Mammary microvascular endothelial cell (primary cell): ENCODE results near the gene MCTS1. TPM values are rescaled to one million over a fixed set of nuclear protein-coding genes. Genes with fewer than 3 reads are reported as not detected.

Experiments
- total RNA-seq: library from RNA; depleted of rRNA; stranded (reverse); fragments of >200 nt; gene quantifications from 2 replicates; pipeline ENCODE4 v1.2.3, GENCODE V29; 2015

MCTS1 gene, protein sequence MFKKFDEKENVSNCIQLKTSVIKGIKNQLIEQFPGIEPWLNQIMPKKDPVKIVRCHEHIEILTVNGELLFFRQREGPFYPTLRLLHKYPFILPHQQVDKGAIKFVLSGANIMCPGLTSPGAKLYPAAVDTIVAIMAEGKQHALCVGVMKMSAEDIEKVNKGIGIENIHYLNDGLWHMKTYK
- 65.8 and 72.8 TPM in 2 replicates for total RNA-seq

DNA sequence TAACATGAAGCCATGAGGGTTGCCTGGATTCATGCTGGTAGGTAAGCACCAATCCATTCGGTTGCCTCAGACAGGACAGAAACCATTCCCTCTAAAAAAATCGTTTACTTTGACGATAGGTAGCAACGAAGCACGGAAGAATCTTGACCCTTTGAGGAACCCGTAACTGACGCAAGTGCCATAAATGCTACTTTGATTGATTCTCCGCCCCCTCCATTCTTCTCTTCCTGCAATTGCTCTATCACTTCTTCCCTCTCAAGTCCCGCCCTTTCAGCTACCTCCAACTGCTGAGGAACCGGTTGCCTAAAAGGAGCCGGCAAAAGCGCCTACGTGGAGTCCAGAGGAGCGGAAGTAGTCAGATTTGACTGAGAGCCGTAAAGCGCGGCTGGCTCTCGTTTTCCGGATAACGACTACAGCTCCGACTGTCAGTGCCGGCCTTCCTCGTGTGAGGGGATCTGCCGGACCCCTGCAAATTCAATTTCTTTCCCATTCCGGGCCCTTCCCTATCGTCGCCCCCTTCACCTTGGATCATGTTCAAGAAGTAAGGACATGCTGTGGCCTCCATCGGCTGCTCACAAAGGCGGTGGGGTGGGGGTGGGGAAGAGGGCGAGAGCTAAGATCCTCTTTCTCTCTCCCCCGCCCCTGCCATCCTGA lies at the start of gene MCTS1:
Gene MCTS1 (plus strand): TSS at position 395 of the 654 bp plus-strand sequence. CDS start 136 bp downstream, at position 531.

GRCh38 chrX:120560842-120561633 lies 42.9 kb upstream of the MCTS1 start, which contains the start of gene CUL4B:
CUL4B (minus strand) TSS chrX:120560962; CDS start chrX:120560638, 324 bp downstream.

DNA sequence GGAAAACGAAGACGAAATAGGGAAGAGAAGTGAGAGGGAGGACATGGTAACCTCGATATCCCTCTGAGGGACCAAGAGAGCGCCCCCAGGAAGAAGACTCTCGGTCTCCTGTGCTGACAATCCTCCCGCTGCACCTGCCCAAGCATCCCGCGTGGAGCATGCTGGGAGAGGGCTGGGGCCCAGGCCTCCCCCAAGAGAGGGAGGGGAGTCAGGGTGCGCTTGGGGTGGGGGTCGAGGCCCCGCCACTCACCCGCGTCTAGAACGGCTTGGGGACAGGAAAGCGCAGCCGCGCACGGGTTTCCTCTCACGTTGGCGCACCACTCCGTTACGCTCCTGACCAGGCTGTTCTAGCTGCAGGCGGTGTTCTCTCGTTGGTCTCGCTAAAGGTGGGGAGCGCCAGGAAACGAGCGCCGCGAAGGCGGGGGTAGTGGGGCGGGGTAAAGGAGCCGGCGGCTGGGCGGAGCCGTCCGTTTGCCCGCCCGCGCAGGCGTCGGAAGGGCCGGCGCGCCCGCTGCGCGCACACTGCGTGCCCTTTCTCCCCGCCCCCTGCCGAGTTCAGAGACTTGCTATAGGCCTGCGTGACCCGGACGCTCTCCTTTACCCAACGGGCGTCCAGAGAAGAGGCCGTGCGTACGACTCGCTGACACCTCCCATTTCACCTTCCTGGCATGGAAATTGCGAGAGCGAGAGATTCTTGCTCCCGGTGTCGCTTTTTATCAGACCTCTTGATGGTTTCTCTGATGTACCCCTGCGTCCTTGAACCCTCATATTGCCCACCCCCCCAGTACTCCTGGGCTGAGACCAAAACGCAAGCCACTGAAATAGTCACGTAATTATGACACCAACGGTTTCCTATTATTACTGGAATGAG lies 26.0 kb downstream of the MCTS1 start, which contains the start of gene C1GALT1C1:
Gene C1GALT1C1 (minus strand): TSS at position 388 of the 871 bp plus-strand sequence. CDS start 2,888 bp downstream, outside the sequence.

Other genes starting within 250 kb of the MCTS1 start
- not detected in 2 replicates for gene ATP1B4, start 242.0 kb upstream of the MCTS1 start, total RNA-seq
- 128 and 154 TPM in 2 replicates for gene LAMP2, start 134.8 kb upstream of the MCTS1 start, total RNA-seq
- 103 and 118 TPM in 2 replicates for gene CUL4B, start 43.1 kb upstream of the MCTS1 start, total RNA-seq
- 67.7 and 80.9 TPM in 2 replicates for gene C1GALT1C1, start 26.0 kb downstream of the MCTS1 start, total RNA-seq